ENCODE results near the gene RTN4RL1.

The RTN4RL1 gene

GRCh38 chr17:1946021-1946932, 78.9 kb downstream of the RTN4RL1 start:
- no peak for FAIRE-seq

GRCh38 chr17:1945621-1946020, 79.5 kb downstream of the RTN4RL1 start:
- FAIRE-seq = no peak

- no peak for FAIRE-seq
Measured at GRCh38 chr17:1943436-1943831, 81.7 kb downstream of the RTN4RL1 start.

- FAIRE-seq = no peak
Measured at GRCh38 chr17:1942666-1943435, 82.3 kb downstream of the RTN4RL1 start.

- FAIRE-seq = no peak
Measured at GRCh38 chr17:1942066-1942365, 83.1 kb downstream of the RTN4RL1 start.

GRCh38 chr17:1941272-1942065, 83.7 kb downstream of the RTN4RL1 start:
- FAIRE-seq = no peak

- FAIRE-seq = no peak
Measured at GRCh38 chr17:1940810-1941185, 84.3 kb downstream of the RTN4RL1 start.

GRCh38 chr17:1939981-1940809, 84.9 kb downstream of the RTN4RL1 start:
- FAIRE-seq = no peak

GRCh38 chr17:1937461-1937860, 87.7 kb downstream of the RTN4RL1 start:
- no peak for FAIRE-seq

- no peak for FAIRE-seq
Measured at GRCh38 chr17:1936766-1937165, 88.4 kb downstream of the RTN4RL1 start.

- FAIRE-seq = no peak
Measured at GRCh38 chr17:1934901-1935300, 90.2 kb downstream of the RTN4RL1 start.

GRCh38 chr17:1933875-1934715, 91.0 kb downstream of the RTN4RL1 start:
- FAIRE-seq = no peak

- FAIRE-seq = no peak
Measured at GRCh38 chr17:1931844-1932579, 93.1 kb downstream of the RTN4RL1 start.

- FAIRE-seq = no peak
Measured at GRCh38 chr17:1930337-1930645, 94.8 kb downstream of the RTN4RL1 start.

GRCh38 chr17:1928976-1929375, 96.2 kb downstream of the RTN4RL1 start:
- FAIRE-seq = no peak

- FAIRE-seq = no peak
Measured at GRCh38 chr17:1920948-1921351, 104.2 kb downstream of the RTN4RL1 start.

GRCh38 chr17:1919201-1919600, 105.9 kb downstream of the RTN4RL1 start:
- FAIRE-seq = no peak

- no peak for FAIRE-seq
Measured at GRCh38 chr17:1918346-1919162, 106.6 kb downstream of the RTN4RL1 start.

GRCh38 chr17:1916963-1917715, 108.0 kb downstream of the RTN4RL1 start:
- no peak for FAIRE-seq
